ENCODE results near the gene INS. TPM values are rescaled to one million over a fixed set of nuclear protein-coding genes. Genes with fewer than 3 reads are reported as not detected.

The INS gene
- total and polyA plus RNA-seq, 2 of the 13 experiments (the other 11 are each of a cell fraction or from before 2014, with no cell fraction given): not detected

DNA sequence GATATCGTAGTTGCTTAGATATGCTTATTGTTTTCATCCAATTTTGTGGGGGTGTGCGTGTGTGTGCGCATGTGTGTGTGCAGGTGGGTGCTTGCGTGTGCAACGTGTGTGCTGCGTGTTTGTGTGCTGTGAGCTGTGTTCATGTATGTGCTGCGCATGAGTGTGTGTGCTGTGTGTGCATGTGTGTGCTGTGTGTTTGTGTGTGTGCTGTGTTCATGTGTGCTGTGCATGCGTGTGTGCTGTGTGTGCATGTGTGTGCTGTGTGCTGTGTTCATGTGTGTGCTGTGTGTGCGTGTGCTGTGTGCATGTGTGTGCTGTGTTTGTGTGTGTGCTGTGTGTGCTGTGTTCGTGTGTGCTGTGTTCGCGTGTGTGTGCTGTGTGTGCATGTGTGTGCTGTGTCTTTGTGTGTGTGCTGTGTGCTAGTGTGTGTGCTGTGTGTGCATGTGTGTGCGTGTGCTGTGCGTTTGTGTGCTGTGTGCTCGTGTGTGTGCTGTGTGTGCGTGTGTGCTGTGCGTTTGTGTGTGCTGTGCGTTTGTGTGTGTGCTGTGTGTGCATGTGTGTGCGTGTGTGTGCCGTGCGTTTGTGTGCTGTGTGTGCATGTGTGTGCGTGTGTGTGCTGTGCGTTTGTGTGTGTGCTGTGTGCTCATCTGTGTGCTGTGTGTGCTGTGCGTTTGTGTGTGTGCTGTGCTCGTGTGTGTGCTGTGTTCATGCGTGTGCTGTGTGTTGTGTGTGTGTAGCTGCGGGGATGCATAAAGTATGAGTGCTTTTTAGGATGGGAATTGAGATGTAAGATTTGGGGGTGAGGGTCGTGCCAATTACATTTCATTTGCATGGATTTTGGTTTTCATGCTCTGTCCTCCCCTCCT, 29.4 kb downstream of the INS start (continued):
- TF ChIP-seq JARID2 (CRISPR knock-in tag; IDR thresholded peaks at IDR 0.05; ENCODE audit: insufficient replicate concordance) (no peak), TBP (CRISPR knock-in tag; IDR thresholded peaks at IDR 0.05) (no peak), ZSCAN22 (CRISPR knock-in tag; IDR thresholded peaks at IDR 0.05) (no peak), ZMYM2 (CRISPR knock-in tag; IDR thresholded peaks at IDR 0.05) (no peak), ZMYM3 (CRISPR knock-in tag; IDR thresholded peaks at IDR 0.05) (peak; percentile 18; the same call in 1 of the 2 replicates), ZNF891 (CRISPR knock-in tag; IDR thresholded peaks at IDR 0.05) (no peak), FOXJ3 (CRISPR knock-in tag; IDR thresholded peaks at IDR 0.05; ENCODE audit: borderline replicate concordance) (no peak), ZNF484 (CRISPR knock-in tag; IDR thresholded peaks at IDR 0.05; ENCODE audit: borderline replicate concordance, low read depth) (no peak), SRSF1 (optimal IDR thresholded peaks at IDR 0.05; ENCODE audit: low read depth, low read length) (peak; percentile 63), PHF21A (CRISPR knock-in tag; IDR thresholded peaks at IDR 0.05) (no peak), EP300 (IDR thresholded peaks at IDR 0.05; ENCODE audit: low read depth in 2 of 2, low read length in 2 of 2) (no peak), EP300 (CRISPR knock-in tag; IDR thresholded peaks at IDR 0.05; ENCODE audit: borderline replicate concordance) (no peak), NFKBIZ (CRISPR knock-in tag; IDR thresholded peaks at IDR 0.05) (no peak), PAF1 (CRISPR knock-in tag; IDR thresholded peaks at IDR 0.05) (peak; percentile 93), CHD2 (IDR thresholded peaks at IDR 0.05; ENCODE audit: low read depth, low read length) (no peak), RBFOX2 (IDR thresholded peaks at IDR 0.05; ENCODE audit: low read depth, low read length) (peak; percentile 81), ZNF3 (CRISPR knock-in tag; IDR thresholded peaks at IDR 0.05) (no peak), IKZF1 (IDR thresholded peaks at IDR 0.05) (no peak), ZNF776 (CRISPR knock-in tag; IDR thresholded peaks at IDR 0.05) (peak; percentile 21)
- TF ChIP-seq, protein P1, sequence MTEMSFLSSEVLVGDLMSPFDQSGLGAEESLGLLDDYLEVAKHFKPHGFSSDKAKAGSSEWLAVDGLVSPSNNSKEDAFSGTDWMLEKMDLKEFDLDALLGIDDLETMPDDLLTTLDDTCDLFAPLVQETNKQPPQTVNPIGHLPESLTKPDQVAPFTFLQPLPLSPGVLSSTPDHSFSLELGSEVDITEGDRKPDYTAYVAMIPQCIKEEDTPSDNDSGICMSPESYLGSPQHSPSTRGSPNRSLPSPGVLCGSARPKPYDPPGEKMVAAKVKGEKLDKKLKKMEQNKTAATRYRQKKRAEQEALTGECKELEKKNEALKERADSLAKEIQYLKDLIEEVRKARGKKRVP (CRISPR knock-in tag; IDR thresholded peaks at IDR 0.05): no peak
- TF ChIP-seq, protein P2, sequence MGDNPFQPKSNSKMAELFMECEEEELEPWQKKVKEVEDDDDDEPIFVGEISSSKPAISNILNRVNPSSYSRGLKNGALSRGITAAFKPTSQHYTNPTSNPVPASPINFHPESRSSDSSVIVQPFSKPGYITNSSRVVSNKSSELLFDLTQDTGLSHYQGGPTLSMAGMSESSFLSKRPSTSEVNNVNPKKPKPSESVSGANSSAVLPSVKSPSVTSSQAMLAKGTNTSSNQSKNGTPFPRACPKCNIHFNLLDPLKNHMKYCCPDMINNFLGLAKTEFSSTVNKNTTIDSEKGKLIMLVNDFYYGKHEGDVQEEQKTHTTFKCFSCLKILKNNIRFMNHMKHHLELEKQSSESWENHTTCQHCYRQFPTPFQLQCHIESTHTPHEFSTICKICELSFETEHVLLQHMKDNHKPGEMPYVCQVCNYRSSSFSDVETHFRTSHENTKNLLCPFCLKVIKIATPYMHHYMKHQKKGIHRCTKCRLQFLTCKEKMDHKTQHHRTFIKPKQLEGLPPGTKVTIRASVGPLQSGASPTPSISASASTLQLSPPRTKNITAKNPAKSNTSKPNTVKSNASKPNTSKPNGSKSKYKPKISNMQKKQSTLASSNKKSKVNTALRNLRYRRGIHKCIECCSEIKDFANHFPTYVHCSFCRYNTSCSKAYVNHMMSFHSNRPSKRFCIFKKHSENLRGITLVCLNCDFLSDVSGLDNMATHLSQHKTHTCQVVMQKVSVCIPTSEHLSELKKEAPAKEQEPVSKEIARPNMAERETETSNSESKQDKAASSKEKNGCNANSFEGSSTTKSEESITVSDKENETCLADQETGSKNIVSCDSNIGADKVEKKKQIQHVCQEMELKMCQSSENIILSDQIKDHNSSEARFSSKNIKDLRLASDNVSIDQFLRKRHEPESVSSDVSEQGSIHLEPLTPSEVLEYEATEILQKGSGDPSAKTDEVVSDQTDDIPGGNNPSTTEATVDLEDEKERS (CRISPR knock-in tag; IDR thresholded peaks at IDR 0.05): no peak
- TF ChIP-seq, protein P3, sequence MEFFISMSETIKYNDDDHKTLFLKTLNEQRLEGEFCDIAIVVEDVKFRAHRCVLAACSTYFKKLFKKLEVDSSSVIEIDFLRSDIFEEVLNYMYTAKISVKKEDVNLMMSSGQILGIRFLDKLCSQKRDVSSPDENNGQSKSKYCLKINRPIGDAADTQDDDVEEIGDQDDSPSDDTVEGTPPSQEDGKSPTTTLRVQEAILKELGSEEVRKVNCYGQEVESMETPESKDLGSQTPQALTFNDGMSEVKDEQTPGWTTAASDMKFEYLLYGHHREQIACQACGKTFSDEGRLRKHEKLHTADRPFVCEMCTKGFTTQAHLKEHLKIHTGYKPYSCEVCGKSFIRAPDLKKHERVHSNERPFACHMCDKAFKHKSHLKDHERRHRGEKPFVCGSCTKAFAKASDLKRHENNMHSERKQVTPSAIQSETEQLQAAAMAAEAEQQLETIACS (CRISPR knock-in tag; IDR thresholded peaks at IDR 0.05): no peak
- TF ChIP-seq, protein P4, sequence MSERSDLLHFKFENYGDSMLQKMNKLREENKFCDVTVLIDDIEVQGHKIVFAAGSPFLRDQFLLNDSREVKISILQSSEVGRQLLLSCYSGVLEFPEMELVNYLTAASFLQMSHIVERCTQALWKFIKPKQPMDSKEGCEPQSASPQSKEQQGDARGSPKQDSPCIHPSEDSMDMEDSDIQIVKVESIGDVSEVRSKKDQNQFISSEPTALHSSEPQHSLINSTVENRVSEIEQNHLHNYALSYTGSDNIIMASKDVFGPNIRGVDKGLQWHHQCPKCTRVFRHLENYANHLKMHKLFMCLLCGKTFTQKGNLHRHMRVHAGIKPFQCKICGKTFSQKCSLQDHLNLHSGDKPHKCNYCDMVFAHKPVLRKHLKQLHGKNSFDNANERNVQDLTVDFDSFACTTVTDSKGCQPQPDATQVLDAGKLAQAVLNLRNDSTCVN (CRISPR knock-in tag; IDR thresholded peaks at IDR 0.05; ENCODE audit: borderline replicate concordance): no peak
- TF ChIP-seq, protein P5, sequence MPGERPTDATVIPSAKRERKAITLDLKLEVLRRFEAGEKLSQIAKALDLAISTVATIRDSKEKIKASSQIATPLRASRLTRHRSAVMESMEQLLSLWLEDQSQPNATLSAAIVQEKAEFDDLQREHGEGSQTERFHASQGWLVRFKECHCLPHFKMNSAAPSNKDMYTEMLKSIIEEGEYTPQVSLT (CRISPR knock-in tag; IDR thresholded peaks at IDR 0.05; ENCODE audit: borderline replicate concordance, low read depth): no peak

Data from HepG2 (cell line).